ENCODE measurements around the gene PPT1. TPM values are rescaled to one million over a fixed set of nuclear protein-coding genes. Genes with fewer than 3 reads are reported as not detected.
A peak's percentile ranks its signal among the peaks of the same experiment; 100 is the strongest.

PPT1 gene
- total and polyA plus RNA-seq, 2 of the 13 experiments (the other 11 are each of a cell fraction or from before 2014, with no cell fraction given) = 129 TPM

- peak; percentile 51; the same call in 1 of the 2 replicates for TF ChIP-seq HMGXB3 (CRISPR knock-in tag; IDR thresholded peaks at IDR 0.05; ENCODE audit: borderline replicate concordance)
- peak; percentile 72; the same call in 1 of the 2 replicates for TF ChIP-seq ZSCAN9 (CRISPR knock-in tag; IDR thresholded peaks at IDR 0.05; ENCODE audit: borderline replicate concordance)
- TF ChIP-seq ZNF101 (CRISPR knock-in tag; IDR thresholded peaks at IDR 0.05; ENCODE audit: borderline replicate concordance, low read depth) = no peak
- TF ChIP-seq ZNF33B (CRISPR knock-in tag; IDR thresholded peaks at IDR 0.05) = no peak
- TF ChIP-seq ATF7-NPFF (CRISPR knock-in tag; IDR thresholded peaks at IDR 0.05; ENCODE audit: low read depth) = peak; percentile 91
- TF ChIP-seq ZNF597 (CRISPR knock-in tag; IDR thresholded peaks at IDR 0.05) = no peak
- peak; percentile 25; the same call in 1 of the 2 replicates for TF ChIP-seq ZNF607 (CRISPR knock-in tag; IDR thresholded peaks at IDR 0.05; ENCODE audit: borderline replicate concordance)
- TF ChIP-seq ARNTL (CRISPR knock-in tag; IDR thresholded peaks at IDR 0.05) = no peak; the same call in 1 of the 2 replicates
- TF ChIP-seq TFDP1 (CRISPR knock-in tag; IDR thresholded peaks at IDR 0.05; ENCODE audit: borderline replicate concordance) = no peak; the same call in none of the 2 replicates
- no peak for TF ChIP-seq ZNF263 (CRISPR knock-in tag; IDR thresholded peaks at IDR 0.05)
- TF ChIP-seq HBP1 (CRISPR knock-in tag; IDR thresholded peaks at IDR 0.05; ENCODE audit: low read depth) = no peak
- TF ChIP-seq HMGXB4 (CRISPR knock-in tag; IDR thresholded peaks at IDR 0.05; ENCODE audit: borderline replicate concordance in 1 of 2, low read depth in 1 of 2) = peak in 1 of 2 experiments; percentile 34; a peak in 1 of 4 replicates
- no peak for TF ChIP-seq ZNF773 (CRISPR knock-in tag; IDR thresholded peaks at IDR 0.05; ENCODE audit: borderline replicate concordance)
- no peak for TF ChIP-seq ESRRA (CRISPR knock-in tag; IDR thresholded peaks at IDR 0.05; ENCODE audit: low read depth)
- TF ChIP-seq SCMH1 (CRISPR knock-in tag; IDR thresholded peaks at IDR 0.05; ENCODE audit: borderline replicate concordance) = no peak
- peak; percentile 14; the same call in 1 of the 2 replicates for TF ChIP-seq FOXC1 (CRISPR knock-in tag; IDR thresholded peaks at IDR 0.05; ENCODE audit: borderline replicate concordance)
- no peak for TF ChIP-seq ZNF550 (CRISPR knock-in tag; IDR thresholded peaks at IDR 0.05; ENCODE audit: borderline replicate concordance)
These were observed 56.3 kb downstream of the PPT1 start, which contains the start of gene CAP1 (continued) for GRCh38 chr1:40040511-40041465.
